Stimulated activated CD4-positive, alpha-beta T cell treated with anti-CD3 and anti-CD28 coated beads, Interleukin-1b, Interleukin-23, amount 100 ng/mL, for 4 hours (primary cell): ENCODE data around the gene SUFU.

Experiments used
- DNase-seq, 2 donors: peaks; one replicate each; pipeline ENCODE4 v3.0.0-alpha.2; 2020; ENCODE audit warnings: low read depth in 2 of 2

Gene SUFU

GRCh38 chr10:102620138-102620590, 116.4 kb downstream of the SUFU start:
- no peak for DNase-seq

DNA sequence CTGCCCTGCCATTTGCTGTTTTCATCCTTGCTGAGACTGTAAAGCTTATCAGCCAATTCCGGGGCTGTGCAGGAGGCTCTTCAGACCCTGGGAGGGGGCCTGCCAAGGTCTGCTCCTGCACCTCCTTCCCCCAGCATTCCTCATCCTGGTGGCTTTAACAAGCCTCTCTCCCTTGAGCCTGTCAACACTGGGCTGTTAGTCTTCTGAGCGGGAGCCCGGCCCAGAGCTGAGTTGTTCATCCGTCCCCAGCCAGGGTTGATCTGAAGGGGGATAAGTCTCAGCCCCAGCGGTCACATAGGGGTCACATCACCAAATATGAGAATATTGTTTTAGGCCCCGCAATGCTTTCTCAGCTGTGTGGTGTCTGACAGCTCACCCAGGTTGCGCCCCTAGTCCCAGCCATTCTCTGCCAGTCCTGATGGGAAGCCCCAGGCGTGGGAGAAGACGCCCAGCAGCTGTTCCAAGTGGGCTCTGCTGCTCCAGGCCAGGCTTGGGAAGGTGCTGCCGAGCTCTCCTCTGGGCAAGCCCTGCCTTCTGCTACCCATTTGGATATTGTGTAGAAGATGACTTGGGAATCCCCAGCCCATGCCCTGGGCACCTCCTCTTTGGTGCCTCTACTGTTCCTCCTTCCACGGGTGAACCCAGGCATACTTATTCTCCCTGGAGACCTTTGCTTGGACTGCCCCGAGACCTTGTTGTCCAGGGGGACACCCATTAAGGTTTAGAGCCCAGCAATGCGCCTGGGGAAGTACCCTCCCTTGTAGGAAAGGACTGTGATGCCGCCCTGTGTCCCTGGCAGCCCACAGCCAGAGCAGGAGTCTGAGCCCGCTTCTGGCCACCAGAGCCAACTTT, 117.0 kb downstream of the SUFU start:
- DNase-seq: no peak

DNA sequence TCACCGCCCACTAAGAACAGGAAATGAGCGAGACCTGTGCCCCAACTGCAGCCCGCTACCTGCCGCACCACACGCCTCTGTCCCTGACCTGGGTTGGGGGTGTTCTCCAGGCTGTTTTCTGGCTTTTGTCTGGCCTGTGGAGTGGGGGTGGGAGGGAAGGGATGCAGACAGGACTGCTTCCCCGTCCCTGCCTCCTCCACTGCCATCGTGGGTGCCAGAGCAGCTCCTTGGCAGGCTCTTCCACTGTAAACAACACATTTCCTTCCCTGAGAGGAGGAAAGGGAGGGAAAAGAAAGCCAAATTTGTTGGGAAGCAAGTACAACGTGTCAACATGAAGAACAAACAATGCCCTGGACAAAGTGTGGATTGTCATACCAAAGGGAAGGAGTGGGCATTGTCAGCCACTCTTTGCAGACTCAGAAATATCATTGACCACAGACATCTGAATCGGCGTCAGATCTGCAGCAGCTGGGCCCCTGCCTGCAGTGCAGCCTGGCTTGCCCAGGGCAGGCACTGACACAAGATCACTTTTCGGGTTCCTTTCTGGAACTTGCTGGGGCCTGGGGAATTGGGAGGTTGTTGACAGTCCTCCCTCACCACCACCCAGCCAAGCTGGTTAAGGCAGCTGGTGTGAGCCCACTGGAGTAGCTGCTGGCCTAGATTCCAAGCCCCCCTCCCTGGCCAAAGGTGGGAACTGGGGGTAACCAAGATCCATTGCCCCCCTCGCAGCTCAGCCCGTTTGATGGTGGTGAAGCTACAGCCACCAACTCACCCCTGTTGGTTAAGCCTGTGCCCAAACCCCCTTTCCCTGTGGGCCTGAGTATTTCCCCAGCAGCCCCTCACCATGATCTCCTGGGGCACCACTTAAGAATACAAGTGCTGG, 117.9 kb downstream of the SUFU start:
- no peak for DNase-seq

DNA sequence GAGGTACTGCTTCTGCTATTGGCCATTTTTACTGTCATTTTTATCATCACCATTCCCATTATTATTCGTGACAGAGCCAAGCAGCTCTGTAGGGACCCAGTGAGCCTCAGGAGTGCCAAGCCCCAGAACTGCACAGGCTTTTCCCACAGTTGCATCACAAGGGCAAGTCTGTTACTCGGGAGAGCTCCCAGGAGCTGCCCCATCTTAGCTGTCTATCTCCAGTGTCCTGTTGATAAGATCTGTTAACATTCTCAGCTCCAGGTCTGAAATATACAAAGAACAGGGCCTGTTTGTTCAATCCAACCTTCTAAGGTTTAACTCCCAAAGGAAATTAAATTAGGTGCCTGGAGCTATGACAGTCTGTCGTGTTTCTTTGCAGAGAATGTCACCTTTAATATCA, 120.3 kb downstream of the SUFU start:
- no peak for DNase-seq

- DNase-seq: no peak
These were observed 121.2 kb downstream of the SUFU start for GRCh38 chr10:102624751-102625645.

GRCh38 chr10:102626026-102626685, 122.4 kb downstream of the SUFU start:
- DNase-seq: no peak

DNA sequence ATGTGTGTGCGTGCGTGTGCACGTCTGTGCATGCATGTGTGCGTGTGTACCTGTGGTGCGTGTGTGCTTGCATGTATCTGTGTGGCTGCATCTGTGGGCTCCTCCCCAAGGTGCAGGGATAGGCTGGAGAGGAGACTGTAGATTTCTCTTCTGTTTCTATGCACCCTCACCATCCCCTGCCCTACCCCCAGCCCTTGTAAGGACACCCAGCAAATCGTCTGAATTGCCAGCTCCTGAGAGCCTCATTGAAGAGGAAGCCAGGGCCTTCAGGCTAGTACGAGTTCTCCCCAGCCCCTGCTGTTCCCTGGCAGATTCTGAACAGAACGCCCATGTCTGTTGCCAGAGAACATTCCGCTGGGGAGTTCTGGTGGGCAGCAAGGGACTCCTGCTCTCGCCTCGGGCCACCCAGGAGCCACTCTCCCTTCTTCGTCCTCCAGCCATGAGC, 123.5 kb downstream of the SUFU start:
- DNase-seq: no peak

GRCh38 chr10:102627736-102628293, 124.0 kb downstream of the SUFU start:
- DNase-seq: no peak

- no peak for DNase-seq
These were observed 124.7 kb downstream of the SUFU start for GRCh38 chr10:102628451-102628911.

DNA sequence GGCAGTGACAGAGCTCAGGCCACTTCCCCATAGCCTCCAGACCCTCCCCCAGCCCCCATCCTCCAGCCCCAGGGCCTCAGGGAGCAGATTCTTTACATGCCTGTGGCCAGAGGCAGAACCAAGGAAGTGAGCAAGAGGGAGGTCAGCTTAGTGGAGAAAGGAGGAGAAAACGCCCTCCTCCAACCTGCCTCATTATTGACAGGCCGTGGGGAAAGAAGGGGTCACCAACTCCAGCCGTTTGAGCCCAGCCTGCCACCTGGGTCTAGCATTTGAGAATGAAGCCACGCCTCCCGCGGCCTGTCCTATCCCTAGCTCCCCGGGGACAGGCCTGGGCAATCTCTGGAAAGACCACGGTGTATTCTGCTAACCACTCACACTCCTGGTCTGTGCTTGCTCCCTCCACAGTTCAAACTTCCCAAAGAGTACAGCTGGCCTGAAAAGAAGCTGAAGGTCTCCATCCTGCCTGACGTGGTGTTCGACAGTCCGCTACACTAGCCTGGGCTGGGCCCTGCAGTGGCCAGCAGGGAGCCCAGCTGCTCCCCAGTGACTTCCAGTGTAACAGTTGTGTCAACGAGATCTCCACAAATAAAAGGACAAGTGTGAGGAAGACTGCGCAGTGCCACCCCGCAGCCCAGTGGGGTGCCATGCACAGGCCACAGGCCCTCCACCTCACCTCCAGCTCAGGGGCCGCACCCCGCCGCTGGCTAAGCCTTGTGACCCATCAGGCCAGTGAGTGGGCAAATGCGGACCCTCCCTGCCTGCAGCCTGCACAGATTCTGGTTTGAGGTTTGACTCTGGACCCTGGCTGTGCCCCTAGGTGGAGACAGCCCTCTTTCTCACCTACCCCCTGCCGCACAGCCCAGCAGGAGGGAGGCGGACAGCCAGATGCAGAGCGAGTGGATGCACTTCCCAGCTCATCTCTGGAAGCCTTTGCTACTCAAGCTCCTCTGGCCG, 126.2 kb downstream of the SUFU start:
- no peak for DNase-seq

DNA sequence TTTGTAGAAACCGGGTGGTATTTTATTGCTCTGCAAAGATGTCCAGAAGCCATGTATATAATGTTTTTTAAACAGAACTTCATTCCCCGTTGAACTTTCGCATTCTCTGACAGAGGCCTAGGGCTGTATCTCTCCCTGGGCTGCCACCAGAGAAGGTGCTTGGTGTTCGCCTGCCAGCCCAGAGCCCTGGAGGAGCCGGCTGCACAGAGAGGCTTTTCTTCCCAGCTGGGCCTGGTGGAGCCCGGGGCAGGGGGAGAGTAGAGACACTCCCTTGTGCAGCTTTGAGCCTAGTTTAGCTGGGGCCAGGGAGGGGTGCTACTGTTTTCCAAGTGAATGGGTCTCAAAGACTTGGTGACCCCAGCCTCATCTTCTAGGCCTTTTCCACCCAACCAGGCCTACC, 126.9 kb downstream of the SUFU start:
- DNase-seq: no peak

GRCh38 chr10:102631525-102632393, 128.0 kb downstream of the SUFU start:
- DNase-seq: no peak

DNA sequence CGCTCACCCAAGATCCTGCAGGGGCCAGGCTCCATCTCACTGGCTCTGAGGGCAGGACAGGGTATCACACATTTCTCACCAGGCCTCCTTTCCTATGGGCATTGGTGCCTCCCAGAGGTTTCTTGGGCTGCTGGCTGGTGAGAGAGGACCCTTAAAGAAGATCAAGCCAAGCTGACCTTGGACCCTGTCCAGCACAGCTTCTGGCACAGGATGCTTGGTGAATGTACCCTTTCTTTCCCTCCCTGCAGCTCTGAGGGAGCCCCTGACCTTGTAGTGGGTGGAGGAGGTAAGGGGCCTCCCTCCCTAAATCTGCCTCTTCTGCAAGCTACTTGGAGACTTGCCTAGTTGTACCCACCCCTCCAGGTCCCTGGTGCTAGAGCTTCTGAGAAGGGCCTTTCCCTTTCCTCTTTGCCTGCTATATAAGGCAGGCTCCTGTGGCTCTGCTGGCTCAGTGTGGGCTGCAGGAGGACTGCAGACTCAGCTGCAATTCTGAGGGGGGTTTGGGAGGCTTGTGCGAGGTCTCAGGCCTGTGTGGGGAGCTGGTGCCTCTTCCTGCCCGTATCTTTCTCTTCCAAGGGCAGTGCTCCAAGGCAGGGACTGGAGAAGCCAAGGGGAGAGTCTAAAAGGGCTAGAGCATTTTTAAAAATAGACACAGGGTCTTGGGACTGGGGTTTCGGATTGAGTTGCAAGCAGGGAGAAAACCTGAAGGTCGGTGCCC, 128.8 kb downstream of the SUFU start:
- no peak for DNase-seq

- DNase-seq: no peak
These were observed 129.5 kb downstream of the SUFU start for GRCh38 chr10:102633287-102633686.

DNA sequence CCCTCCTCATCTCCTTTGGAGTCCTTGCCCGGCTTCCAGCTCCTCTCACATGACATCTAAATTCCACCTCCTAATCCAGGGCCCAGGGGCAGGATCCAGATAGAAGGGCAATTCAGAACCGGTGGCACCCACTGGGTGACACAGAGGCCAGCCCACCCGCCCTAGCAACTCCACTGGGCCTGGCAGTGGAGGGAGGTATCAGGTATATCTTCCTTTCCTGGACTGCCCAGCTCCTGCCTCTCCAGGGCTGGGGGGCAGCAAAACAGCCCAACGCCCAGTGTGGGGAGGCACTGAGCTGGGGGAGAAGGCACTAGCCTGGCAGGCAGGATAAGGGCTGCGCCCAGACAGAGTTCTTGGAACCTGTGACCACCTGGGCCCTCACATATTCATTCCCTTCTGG, 130.1 kb downstream of the SUFU start:
- no peak for DNase-seq

DNA sequence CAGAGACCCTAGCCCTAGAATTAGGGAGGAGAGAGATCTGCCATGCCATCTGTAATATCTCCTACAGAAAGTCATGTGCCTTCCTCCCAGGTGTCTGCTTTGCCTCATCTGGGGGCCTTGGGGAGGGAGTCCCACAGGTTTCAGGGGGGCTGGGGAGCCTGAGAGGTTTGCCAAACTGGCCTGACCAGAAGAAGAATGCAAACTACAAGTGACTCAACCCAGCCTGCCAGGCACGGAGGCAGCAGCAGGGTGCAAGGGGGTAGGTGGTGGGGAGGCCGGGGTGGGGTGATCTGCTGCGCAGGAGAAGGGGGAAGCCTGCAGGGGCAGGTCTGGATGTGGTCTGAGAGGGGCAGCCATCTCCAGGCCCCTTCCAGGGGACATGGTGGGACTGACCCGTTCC, 130.9 kb downstream of the SUFU start:
- no peak for DNase-seq

DNA sequence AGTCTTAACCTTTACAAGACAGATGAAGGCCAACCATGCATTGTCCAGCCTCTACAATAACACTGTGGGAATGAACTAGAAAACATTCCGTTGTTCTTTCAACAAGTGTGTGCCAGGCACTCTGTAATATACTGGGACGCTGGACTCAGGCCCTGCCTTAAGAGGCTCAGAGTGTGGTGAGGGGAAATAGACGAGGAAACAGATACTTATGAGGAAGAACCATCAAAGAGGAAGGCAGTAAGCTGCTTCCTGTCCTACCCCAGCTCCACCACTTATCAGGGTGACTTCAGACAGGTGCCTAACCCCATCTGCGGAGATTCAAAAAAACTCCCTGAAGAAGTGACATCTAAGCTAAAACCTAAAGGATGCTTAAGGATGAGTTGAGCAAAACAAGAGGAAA, 131.6 kb downstream of the SUFU start:
- no peak for DNase-seq

DNA sequence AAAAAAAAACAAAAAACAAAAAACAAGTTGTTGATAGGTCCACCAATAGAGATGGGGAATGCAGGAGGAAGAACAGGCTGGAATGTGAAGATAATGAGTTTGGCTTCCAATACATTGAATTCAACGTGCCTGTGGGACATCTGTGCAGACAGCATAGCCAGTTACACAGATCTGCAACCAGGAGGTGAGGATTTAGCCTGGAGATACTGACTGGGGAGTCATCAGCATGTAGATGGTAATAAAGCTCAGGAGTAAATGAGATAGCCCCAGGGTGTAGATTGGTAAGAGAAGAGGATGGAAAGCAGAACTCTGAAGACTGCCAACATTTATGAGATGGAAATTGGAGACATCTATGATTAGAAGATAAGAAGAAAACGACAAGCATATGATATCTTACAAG, 135.8 kb downstream of the SUFU start:
- no peak for DNase-seq
